Right hindlimb (tissue), 1 donor: ENCODE measurements around the gene PDZRN4.

Experiments
- DNase-seq: peaks from one replicate; pipeline ENCODE4 v3.0.0-alpha.2; 2018

Gene PDZRN4

DNA sequence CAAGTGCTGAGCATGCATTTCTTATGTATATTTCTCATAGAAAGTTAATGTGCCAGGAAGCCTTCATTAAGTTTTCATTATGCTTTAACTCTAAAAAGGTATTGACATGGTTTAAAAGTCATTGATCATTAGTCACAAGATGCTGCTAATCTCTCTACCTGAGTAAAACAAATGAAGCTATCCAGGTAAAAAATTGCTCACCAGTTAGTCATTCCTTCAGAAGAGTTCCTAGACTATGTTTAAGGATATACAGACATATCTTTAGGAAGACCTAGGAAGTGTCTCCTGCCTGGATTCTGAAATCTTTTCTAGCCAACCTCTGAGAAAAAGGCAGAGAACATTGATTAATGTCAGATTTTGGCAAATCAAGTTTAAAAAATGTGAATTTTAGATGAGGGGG, 274.2 kb downstream of the PDZRN4 start:
- DNase-seq = no peak

DNA sequence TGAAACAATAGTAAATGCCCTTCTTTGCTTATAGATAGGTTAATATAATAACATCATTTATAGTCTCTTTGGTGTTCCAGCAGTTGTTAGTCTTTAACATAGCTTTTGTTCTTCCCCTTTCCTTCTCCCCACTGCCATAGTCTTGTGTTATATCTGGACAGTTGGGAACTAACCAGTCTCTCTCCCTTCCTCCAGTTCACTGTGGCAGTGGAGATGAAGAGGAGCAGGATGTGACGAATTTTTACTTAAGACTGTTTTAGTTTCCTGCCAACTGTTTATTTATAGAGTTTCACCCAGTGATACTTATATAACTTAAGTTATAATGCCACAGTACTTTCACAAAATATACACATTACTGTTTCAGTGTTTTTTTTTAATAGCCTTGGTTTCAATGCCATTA, 277.4 kb downstream of the PDZRN4 start:
- DNase-seq = no peak

DNA sequence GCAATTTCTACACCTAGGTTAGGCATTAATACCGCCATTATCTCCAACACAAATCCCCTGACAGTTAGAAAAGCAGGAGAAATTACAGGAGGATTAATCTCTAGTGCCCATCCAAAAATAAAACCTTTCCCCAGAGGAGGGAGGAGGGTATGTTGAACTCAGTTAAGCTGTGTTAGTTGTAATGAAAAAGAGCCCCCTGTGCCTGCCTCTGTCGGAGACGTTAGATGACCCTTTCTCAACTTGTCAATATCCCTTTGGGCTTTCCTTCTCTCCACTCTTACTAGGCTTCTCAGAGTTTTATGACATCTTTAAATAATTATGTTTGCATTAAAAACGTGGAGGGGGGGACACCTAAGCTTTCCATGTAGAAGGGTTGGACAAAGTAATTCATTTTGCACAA, 278.2 kb downstream of the PDZRN4 start:
- DNase-seq = no peak

- DNase-seq = no peak
Measured at GRCh38 chr12:41466802-41467201, 278.7 kb downstream of the PDZRN4 start.

DNA sequence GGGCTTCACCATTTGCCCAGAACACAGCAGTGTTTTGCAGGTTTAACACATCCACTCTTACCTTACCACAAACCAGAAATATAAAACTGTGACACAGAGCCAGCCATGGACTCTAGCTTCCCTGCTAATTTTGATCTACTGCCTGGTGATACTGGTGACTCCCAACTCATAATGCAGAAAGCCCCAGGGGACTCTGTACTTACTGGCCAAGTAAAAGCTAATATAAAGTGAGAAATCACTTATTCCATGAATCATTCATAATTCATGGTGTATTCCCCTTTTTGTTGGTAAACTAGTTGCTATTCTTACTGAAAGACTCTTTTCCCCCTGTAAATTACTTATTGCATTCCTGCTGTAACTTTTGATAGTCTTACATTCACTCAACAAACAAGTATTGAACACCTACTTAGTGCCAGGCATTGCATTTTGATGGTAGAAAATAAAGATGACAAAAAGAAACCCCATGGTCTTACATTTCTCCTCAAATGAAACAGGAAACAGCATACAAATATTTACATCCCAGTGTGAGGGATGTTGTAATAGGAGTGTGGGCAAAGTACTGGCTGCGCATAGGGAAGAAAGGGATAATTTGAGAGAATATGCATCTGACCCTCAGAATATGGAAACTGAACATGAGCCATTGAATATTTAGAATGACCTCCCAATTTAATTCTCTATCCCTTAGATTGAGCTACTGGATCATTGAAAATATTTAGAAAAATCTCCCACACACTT, 279.6 kb downstream of the PDZRN4 start:
- DNase-seq = no peak

GRCh38 chr12:41468341-41468740, 280.2 kb downstream of the PDZRN4 start:
- no peak for DNase-seq

- DNase-seq = no peak
Measured at GRCh38 chr12:41468756-41469155, 280.6 kb downstream of the PDZRN4 start.

DNA sequence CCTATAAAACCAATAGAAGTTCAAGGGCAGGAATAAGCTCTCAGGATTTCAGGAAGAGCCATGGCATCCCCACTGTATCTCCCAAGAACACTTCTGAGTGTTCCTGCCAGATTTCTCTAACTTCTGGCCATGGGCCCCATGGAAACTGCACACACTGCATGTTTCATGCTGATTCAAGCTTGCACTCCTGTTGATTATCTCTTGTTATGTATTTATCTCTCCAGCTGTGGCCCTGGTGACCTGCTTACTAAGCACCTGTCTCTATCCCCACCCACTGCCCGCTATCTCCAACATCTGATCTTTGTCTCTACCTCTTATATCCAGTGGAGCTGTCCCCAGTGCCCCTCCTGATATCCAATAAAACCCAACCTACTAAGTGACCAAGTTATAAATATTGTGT, 285.3 kb downstream of the PDZRN4 start:
- DNase-seq = no peak

DNA sequence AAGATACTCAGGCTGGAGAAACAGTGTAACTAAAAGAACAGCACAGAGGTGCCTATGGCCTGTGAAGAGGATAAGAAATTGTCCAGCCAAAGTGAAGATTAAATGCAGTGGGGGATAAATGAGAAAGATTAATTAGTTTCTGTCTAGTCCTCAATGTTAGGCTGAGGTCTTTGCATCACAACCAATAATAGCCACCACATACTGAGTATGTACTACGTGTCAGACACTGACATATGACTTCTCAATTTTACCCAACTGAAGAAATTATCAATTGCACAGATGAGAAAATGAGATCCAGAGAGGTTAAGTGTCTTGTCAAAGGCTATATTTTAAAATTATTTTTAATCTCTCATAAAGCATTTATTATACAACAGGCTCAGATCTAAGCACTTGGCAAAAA, 285.9 kb downstream of the PDZRN4 start:
- no peak for DNase-seq

DNA sequence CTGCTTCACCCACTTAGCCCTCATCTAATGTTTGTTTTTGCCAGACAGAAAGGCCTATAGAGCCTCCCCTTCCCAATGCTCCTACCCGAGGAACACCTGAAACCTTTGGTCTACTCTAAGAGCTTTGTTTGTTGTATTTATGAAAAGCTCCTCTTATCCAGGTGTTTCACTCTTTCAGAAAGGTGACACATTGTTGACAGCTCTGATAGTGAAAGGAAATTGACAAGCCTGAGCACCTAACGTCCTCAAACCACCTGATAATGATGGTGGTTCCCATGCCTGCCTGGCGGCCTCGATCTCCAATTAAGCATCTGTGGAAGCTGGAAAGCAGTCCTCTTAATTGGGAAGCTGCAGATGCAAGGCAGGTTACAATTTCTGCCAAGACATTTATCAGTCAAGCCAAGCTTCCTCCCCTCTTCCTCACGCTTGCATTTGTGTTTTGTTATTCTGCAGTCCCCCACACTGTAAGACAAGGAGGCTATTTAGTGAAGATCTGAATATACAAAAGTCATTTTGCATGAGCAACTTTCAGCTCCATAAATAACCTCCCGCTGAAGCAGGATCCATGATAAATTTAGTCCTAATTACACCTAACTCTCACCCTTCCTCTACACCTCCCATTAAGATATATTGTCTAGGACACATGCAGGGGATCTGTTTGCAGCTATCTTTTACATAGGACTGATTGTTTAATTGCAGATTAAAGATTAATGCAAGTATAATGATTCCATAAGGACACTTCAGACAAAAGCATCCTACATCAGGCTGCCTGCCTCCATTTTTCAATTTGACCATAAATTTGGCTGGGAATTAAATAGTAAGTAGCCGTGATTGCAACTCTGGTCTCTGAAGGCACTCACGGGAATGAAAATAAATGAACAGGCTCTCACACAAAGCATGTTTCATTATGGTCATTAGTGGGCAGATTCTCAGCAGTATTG, 288.6 kb downstream of the PDZRN4 start:
- DNase-seq = no peak

GRCh38 chr12:41479426-41479825, 291.3 kb downstream of the PDZRN4 start:
- DNase-seq = no peak

- DNase-seq = no peak
Measured at GRCh38 chr12:41485203-41485602, 297.1 kb downstream of the PDZRN4 start.

GRCh38 chr12:41486718-41487117, 298.6 kb downstream of the PDZRN4 start:
- DNase-seq = no peak

GRCh38 chr12:41496009-41496408, 307.9 kb downstream of the PDZRN4 start:
- no peak for DNase-seq

- no peak for DNase-seq
Measured at GRCh38 chr12:41497409-41497808, 309.3 kb downstream of the PDZRN4 start.

- DNase-seq = no peak
Measured at GRCh38 chr12:41504976-41505375, 316.9 kb downstream of the PDZRN4 start.

GRCh38 chr12:41507286-41507685, 319.2 kb downstream of the PDZRN4 start:
- DNase-seq = no peak

GRCh38 chr12:41509271-41510055, 321.3 kb downstream of the PDZRN4 start:
- DNase-seq = no peak

DNA sequence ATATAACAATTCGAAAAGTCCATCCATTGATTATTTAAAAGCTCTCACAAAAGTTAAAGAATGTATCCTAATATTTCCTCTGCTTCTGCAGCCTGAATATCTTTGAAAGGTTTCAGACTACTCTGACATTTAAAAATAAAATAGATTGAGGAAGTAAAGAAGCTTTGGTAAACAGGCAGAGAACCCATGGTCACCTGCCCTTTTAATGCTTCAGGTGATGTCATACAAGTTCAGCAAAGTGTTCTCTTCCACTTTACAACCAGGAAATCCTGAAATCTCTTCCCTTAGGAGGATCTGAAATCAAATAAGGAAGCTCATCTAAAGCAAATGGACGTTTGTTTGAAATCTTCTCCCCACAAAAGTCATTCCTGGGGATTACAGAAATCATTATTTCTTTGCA, 322.4 kb downstream of the PDZRN4 start:
- no peak for DNase-seq

- DNase-seq = no peak
Measured at GRCh38 chr12:41511247-41511646, 323.1 kb downstream of the PDZRN4 start.

DNA sequence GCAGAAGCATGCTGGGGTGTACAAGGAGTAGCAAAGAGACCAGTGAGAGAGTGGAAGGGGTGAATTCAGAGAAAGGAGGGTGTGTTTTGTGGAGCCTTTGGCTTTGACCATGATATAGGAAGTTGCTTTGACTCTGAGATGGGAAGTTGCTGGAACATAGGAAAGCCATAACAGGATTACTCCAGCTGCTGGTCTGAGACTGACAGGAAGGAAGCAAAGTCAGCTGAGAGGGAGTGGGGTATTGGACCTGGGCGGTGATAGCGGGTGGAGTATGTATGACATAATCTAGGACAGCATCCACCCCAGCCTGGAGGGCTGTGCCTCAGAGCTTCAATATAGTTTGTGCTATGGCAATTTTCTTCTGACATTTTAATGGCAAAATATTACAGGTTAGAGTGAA, 324.4 kb downstream of the PDZRN4 start:
- peak; percentile 36 for DNase-seq

- no peak for DNase-seq
Measured at GRCh38 chr12:41514021-41514777, 326.1 kb downstream of the PDZRN4 start.

- DNase-seq = no peak
Measured at GRCh38 chr12:41514907-41515306, 326.8 kb downstream of the PDZRN4 start.
